Fibroblast of lung (primary cell): ENCODE data around the gene STAC. TPM values are rescaled to one million over a fixed set of nuclear protein-coding genes. Genes with fewer than 3 reads are reported as not detected.

Experiments used
- DNase-seq, 2 donors: peaks; one replicate each; pipeline versions ENCODE4 v3.0.0 to v3.0.0-alpha.2; 2010; ENCODE audit warnings: low read depth in 2 of 2
- H2AFZ ChIP-seq: 2 replicates; pipeline ENCODE4 v1.5.1; 2012; ENCODE audit warnings: low read length, control low read depth, inconsistent platforms
- H3K27ac ChIP-seq: 2 replicates; pipeline ENCODE4 v1.5.1; 2011; ENCODE audit warnings: low read length, control low read depth; ENCODE audit not compliant: insufficient read depth
- H3K27me3 ChIP-seq: 2 replicates; pipeline ENCODE4 v1.5.1; 2011; ENCODE audit warnings: mild to moderate bottlenecking, low read length; ENCODE audit not compliant: control insufficient read depth, insufficient read depth
- H3K36me3 ChIP-seq: 2 replicates; pipeline ENCODE4 v1.5.1; 2011; ENCODE audit warnings: low read length; ENCODE audit not compliant: control insufficient read depth, insufficient read depth
- H3K4me1 ChIP-seq: 2 replicates; pipeline ENCODE4 v1.5.1; 2011; ENCODE audit warnings: low read length; ENCODE audit not compliant: control insufficient read depth, insufficient read depth; ENCODE audit errors: extremely low read depth
- H3K4me2 ChIP-seq: 2 replicates; pipeline ENCODE4 v1.5.1; 2011; ENCODE audit warnings: low read length, control low read depth; ENCODE audit not compliant: insufficient read depth; ENCODE audit errors: extremely low read depth
- H3K4me3 ChIP-seq, 4 experiments: fragments of 200-600 bp in 1 of 4; sonication (generic) in 1 of 4; replicated peaks in 1 of 4; 2 replicates each; pipeline ENCODE4 v1.5.1; 2011 to 2016; ENCODE audit warnings: low read length in 4 of 4, low read depth in 3 of 4, mild to moderate bottlenecking in 3 of 4, control low read depth in 2 of 4, inconsistent platforms in 1 of 4, mixed read lengths in 1 of 4; ENCODE audit not compliant: insufficient read depth in 1 of 4; ENCODE audit errors: control extremely low read depth in 1 of 4
- H3K79me2 ChIP-seq: 2 replicates; pipeline ENCODE4 v1.5.1; 2012; ENCODE audit warnings: mild to moderate bottlenecking, low read length, inconsistent platforms; ENCODE audit not compliant: control insufficient read depth, insufficient read depth
- H3K9ac ChIP-seq: 2 replicates; pipeline ENCODE4 v1.5.1; 2011; ENCODE audit warnings: mild to moderate bottlenecking, low read length, control low read depth; ENCODE audit not compliant: insufficient read depth
- H3K9me3 ChIP-seq: 2 replicates; pipeline ENCODE4 v1.5.1; 2012; ENCODE audit warnings: low read depth, low read length; ENCODE audit not compliant: control insufficient read depth, insufficient read depth
- H4K20me1 ChIP-seq: 2 replicates; pipeline ENCODE4 v1.5.1; 2011; ENCODE audit warnings: low read length; ENCODE audit not compliant: control insufficient read depth, insufficient read depth; ENCODE audit errors: extremely low read depth
- EZH2 ChIP-seq: IDR thresholded peaks from 2 replicates; pipeline ENCODE4 v1.5.1; 2012; ENCODE audit warnings: low read length, control low read depth, mild to moderate bottlenecking; ENCODE audit errors: missing control alignments
- polyA plus RNA-seq, 2 donors: library from polyadenylated mRNA; depleted of rRNA in 1 of 2; stranded (reverse) in 1 of 2; unstranded in 1 of 2; fragments of >200 nt; gene quantifications; 2 replicates each; pipeline ENCODE4 v1.2.1, GENCODE V29; 2011 to 2012; ENCODE audit warnings: missing spikeins in 1 of 2
- total RNA-seq: library from RNA; depleted of rRNA; stranded (reverse); fragments of >200 nt; gene quantifications from 2 replicates; pipeline ENCODE4 v1.2.1, GENCODE V29; 2014
- TF ChIP-seq, protein P1 (sequence below), 2 donors: IDR thresholded peaks in 1 of 2; conservative IDR thresholded peaks in 1 of 2; 1 replicate in 1 of 2; 2 replicates in 1 of 2; pipeline ENCODE4 v1.5.1; 2011 to 2012; ENCODE audit warnings: low read length in 2 of 2, control low read depth in 1 of 2, inconsistent platforms in 1 of 2, low read depth in 1 of 2, mild to moderate bottlenecking in 1 of 2

The STAC gene
- total and polyA plus RNA-seq, 2 donors (not counting 1 experiment from before 2014, with no cell fraction given): 6.8 to 7.4 TPM

DNA sequence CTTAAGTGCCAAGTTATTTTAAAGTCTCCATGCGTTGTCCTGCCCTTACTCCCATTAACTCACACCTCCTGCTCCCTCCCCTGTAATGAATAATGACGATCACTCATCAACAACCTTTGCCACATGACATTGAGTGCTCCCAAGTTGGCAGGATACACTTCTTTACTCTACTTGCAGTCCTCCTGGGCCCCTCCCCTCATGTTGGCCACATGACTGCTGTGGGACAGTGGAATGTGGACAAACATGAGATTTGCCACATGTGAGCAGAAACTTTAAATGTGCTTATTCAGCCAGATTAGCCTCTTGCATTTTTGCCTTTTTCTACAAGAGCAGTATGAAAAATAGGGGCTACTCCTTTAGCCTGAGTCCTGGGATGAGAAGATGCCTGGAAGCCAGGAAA, 216.1 kb downstream of the STAC start:
- DNase-seq: peak; percentile 1 to 8
- Histone ChIP-seq H3K4me2 (no peak overlapping the region), H3K9me3 (no peaks in the 10 kb centered on the region), H3K4me1 (no peaks in the 10 kb centered on the region), H3K4me3 (no peak overlapping the region), H3K36me3 (no peaks in the 10 kb centered on the region), H3K79me2 (no peaks in the 10 kb centered on the region), H4K20me1 (no peaks in the 10 kb centered on the region), H3K27me3 (no peaks in the 10 kb centered on the region), H3K9ac (no peak overlapping the region), H3K27ac (no peak overlapping the region), H2AFZ (no peak overlapping the region)
- TF ChIP-seq, protein P1, sequence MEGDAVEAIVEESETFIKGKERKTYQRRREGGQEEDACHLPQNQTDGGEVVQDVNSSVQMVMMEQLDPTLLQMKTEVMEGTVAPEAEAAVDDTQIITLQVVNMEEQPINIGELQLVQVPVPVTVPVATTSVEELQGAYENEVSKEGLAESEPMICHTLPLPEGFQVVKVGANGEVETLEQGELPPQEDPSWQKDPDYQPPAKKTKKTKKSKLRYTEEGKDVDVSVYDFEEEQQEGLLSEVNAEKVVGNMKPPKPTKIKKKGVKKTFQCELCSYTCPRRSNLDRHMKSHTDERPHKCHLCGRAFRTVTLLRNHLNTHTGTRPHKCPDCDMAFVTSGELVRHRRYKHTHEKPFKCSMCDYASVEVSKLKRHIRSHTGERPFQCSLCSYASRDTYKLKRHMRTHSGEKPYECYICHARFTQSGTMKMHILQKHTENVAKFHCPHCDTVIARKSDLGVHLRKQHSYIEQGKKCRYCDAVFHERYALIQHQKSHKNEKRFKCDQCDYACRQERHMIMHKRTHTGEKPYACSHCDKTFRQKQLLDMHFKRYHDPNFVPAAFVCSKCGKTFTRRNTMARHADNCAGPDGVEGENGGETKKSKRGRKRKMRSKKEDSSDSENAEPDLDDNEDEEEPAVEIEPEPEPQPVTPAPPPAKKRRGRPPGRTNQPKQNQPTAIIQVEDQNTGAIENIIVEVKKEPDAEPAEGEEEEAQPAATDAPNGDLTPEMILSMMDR (conservative IDR thresholded peaks at IDR 0.05 in 1 of 2, IDR thresholded peaks at IDR 0.05 in 1 of 2; ENCODE audit: low read depth in 1 of 2, low read length in 2 of 2): no peak
- no peak for TF ChIP-seq EZH2

DNA sequence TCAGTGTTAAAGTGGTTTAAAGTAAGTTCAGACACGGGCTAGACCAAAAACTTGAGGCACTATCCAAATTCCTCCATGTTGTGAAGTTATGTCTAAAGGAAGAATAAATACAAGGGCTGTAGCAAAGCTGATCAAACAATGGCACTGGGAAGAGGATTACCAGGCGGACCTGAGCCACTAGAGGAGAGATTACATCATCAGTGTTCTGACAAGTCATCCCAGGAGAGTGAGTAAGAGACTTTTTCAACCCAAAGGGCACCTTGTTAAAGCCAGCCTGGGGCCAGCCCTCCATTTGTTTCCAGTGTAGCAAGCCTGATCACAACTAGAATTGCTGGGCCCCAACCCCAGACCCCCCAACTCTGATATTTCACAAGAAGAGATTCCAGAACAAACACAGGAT, 217.1 kb downstream of the STAC start:
- H3K4me2 ChIP-seq: no peak overlapping the region

More for the DNA sequence above, 217.1 kb downstream of the STAC start:
- Histone ChIP-seq H3K9ac (no peak overlapping the region), H3K4me1 (no peaks in the 10 kb centered on the region), H3K4me3 (no peak overlapping the region), H2AFZ (no peak overlapping the region), H3K9me3 (no peaks in the 10 kb centered on the region), H3K79me2 (no peaks in the 10 kb centered on the region), H4K20me1 (no peaks in the 10 kb centered on the region), H3K27me3 (no peaks in the 10 kb centered on the region), H3K36me3 (no peaks in the 10 kb centered on the region), H3K27ac (no peak overlapping the region)
- TF ChIP-seq, protein P1 (conservative IDR thresholded peaks at IDR 0.05 in 1 of 2, IDR thresholded peaks at IDR 0.05 in 1 of 2; ENCODE audit: low read depth in 1 of 2, low read length in 2 of 2): no peak
- TF ChIP-seq EZH2: no peak
- DNase-seq: peak in 1 of 2 donors; percentile 43
